HepG2 (cell line): ENCODE results near the gene GJB5. TPM values are rescaled to one million over a fixed set of nuclear protein-coding genes. Genes with fewer than 3 reads are reported as not detected.

ENCODE experiments used
- ATAC-seq: fragments of 200-7000 bp; cut with Tn5 transposase; 3 replicates; pipeline ENCODE4 v1.9.1; 2020; ENCODE audit warnings: mild to moderate bottlenecking, moderate library complexity
- BruUV-seq: library from RNA; stranded (reverse); fragments of 400-500 nt; replicated peaks from 2 replicates; lab custom pipeline; 2021; lab: Mats Ljungman, UMichigan
- CTCF ChIA-PET: fragments of 300-600 bp; formaldehyde crosslinking; extraction: SDS; loops from one replicate; lab custom pipeline; 2021; ENCODE audit warnings: low total read pairs, inconsistent platforms, low intra/inter-chr PET ratio; lab: Yijun Ruan, JAX
- POLR2A ChIA-PET: fragments of 350-600 bp; sonication (Branson Sonifier 250); formaldehyde crosslinking; loops from one replicate; lab custom pipeline; 2020; ENCODE audit warnings: antibody characterized with exemption, inconsistent platforms; lab: Yijun Ruan, JAX
- DNase-seq: peaks from one replicate; pipeline ENCODE4 v3.0.0-alpha.2; 2015; ENCODE audit warnings: low spot score
- FAIRE-seq: peaks from 3 replicates; lab custom pipeline; 2011; peaks lifted over from hg19 to GRCh38; lab: Jason Lieb, UNC
- H2AFZ ChIP-seq: one replicate; pipeline ENCODE4 v1.6.1; 2011; ENCODE audit warnings: low read length, inconsistent platforms
- H3K27ac ChIP-seq: fragments of 300-600 bp; 3 replicates; pipeline ENCODE4 v1.8.0; 2011; ENCODE audit warnings: mixed run types, mild to moderate bottlenecking, mixed read lengths, low read length, inconsistent platforms; ENCODE audit not compliant: insufficient read depth; ENCODE audit errors: extremely low read length
- H3K27me3 ChIP-seq, 2 experiments: fragments of 200-600 bp in 1 of 2; 2 replicates in 1 of 2; 3 replicates in 1 of 2; pipeline versions ENCODE4 v1.6.0 to v1.8.0; 2011; ENCODE audit warnings: low read length in 2 of 2, mild to moderate bottlenecking in 2 of 2, moderate library complexity in 2 of 2, inconsistent platforms in 1 of 2; ENCODE audit not compliant: insufficient read depth in 2 of 2, control insufficient read depth in 1 of 2
- H3K36me3 ChIP-seq, 2 experiments: fragments of 200-600 bp in 1 of 2; replicated peaks in 1 of 2; 2 replicates in 1 of 2; 3 replicates in 1 of 2; pipeline versions ENCODE4 v1.5.1 to v1.8.0; 2011; ENCODE audit warnings: low read length in 2 of 2, inconsistent platforms in 1 of 2; ENCODE audit not compliant: insufficient read depth in 2 of 2, control insufficient read depth in 1 of 2
- H3K4me1 ChIP-seq: 2 replicates; pipeline ENCODE4 v1.5.1; 2012; ENCODE audit warnings: low read length, inconsistent platforms; ENCODE audit not compliant: insufficient read depth
- H3K4me2 ChIP-seq: 2 replicates; pipeline ENCODE4 v1.6.0; 2011; ENCODE audit warnings: low read depth, low read length, inconsistent platforms
- H3K4me3 ChIP-seq, 3 experiments: fragments of 200-600 bp in 1 of 3; sonication (generic), shearing (Covaris generic) in 1 of 3; replicated peaks in 1 of 3; 2 replicates each; pipeline ENCODE4 v1.5.1; 2011 to 2016; ENCODE audit warnings: low read length in 3 of 3, inconsistent platforms in 2 of 3, low read depth in 2 of 3, mild to moderate bottlenecking in 2 of 3, control low read depth in 1 of 3, mixed read lengths in 1 of 3; ENCODE audit not compliant: insufficient read depth in 1 of 3
- H3K79me2 ChIP-seq: one replicate; pipeline ENCODE4 v1.6.1; 2011; ENCODE audit warnings: low read length, inconsistent platforms; ENCODE audit not compliant: insufficient read depth
- H3K9ac ChIP-seq: 2 replicates; pipeline ENCODE4 v1.6.0; 2011; ENCODE audit warnings: mild to moderate bottlenecking, low read depth, low read length, inconsistent platforms; ENCODE audit not compliant: insufficient read depth
- H3K9me3 ChIP-seq: 2 replicates; pipeline ENCODE4 v1.5.1; 2012; ENCODE audit warnings: mild to moderate bottlenecking, low read length
- H4K20me1 ChIP-seq: 2 replicates; pipeline ENCODE4 v1.6.0; 2011; ENCODE audit warnings: inconsistent platforms, mild to moderate bottlenecking, low read length, moderate library complexity; ENCODE audit not compliant: insufficient read depth
- HNRNPL ChIP-seq: fragments of 200-400 bp; formaldehyde crosslinking; IDR thresholded peaks from 2 replicates; pipeline ENCODE4 v1.6.1; 2017; ENCODE audit warnings: mild to moderate bottlenecking, low read depth, low read length
- KAT2B ChIP-seq: fragments of 150-350 bp; IDR thresholded peaks from 2 replicates; pipeline ENCODE4 v1.6.1; 2014; ENCODE audit warnings: low read depth, low read length, borderline replicate concordance
- KDM5B ChIP-seq: sonication (generic); formaldehyde crosslinking; IDR thresholded peaks from 2 replicates; pipeline ENCODE4 v1.4.0; 2020; ENCODE audit warnings: missing genetic modification reagents, mild to moderate bottlenecking, borderline replicate concordance
- PAX8 ChIP-seq: sonication (generic); formaldehyde crosslinking; IDR thresholded peaks from 2 replicates; pipeline ENCODE4 v1.8.0; 2022; ENCODE audit warnings: mild to moderate bottlenecking, missing genetic modification reagents, borderline replicate concordance
- PCBP2 ChIP-seq: fragments of 200-400 bp; formaldehyde crosslinking; optimal IDR thresholded peaks from 2 replicates; pipeline ENCODE3; 2018; ENCODE audit warnings: low read length, low read depth; ENCODE audit not compliant: poor library complexity, severe bottlenecking
- ZNF414 ChIP-seq: sonication (generic); formaldehyde crosslinking; IDR thresholded peaks from 2 replicates; pipeline ENCODE4 v1.5.0; 2020; ENCODE audit warnings: missing genetic modification reagents
- ZSCAN29 ChIP-seq: sonication (generic); formaldehyde crosslinking; conservative IDR thresholded peaks from 2 replicates; pipeline ENCODE4 v1.4.0; 2020; ENCODE audit warnings: mild to moderate bottlenecking, missing genetic modification reagents
- whole genome bisulfite sequencing: methylation state at CpG from one replicate; pipeline ENCODE4 v1.1.6; 2017; ENCODE audit warnings: low lambda C conversion rate; 5-methylcytosine and 5-hydroxymethylcytosine counted together
- in situ Hi-C: cut with HindIII; loops from 2 replicates; pipeline ENCODE4 v1.10.0; 2017; ENCODE audit warnings: low pct_unique_long_range_greater_than_20kb; ENCODE audit not compliant: extremely low pct_ligation_motif_present
- intact Hi-C: fragments of 100-400 bp; cut with micrococcal nuclease; formaldehyde crosslinking; loops from one replicate; pipeline ENCODE4 v1.10.0; 2022; ENCODE audit not compliant: unreplicated experiment
- polyA plus RNA-seq, 8 experiments: library from polyadenylated mRNA; depleted of rRNA in 3 of 8; stranded (reverse) in 7 of 8; unstranded in 1 of 8; fragments of >200 nt; fragmentation: Illumina TruSeq in 4 of 8; extraction: Trizol in 4 of 8; gene quantifications; 2 replicates each; pipeline versions ENCODE4 v1.2.1 to v1.2.3, GENCODE V29; 2011 to 2016; ENCODE audit warnings: low read depth in 4 of 8, missing spikeins in 1 of 8, mixed read lengths in 1 of 8; ENCODE audit not compliant: insufficient read depth in 1 of 8
- total RNA-seq, 5 experiments: library from RNA; depleted of rRNA; stranded (reverse); fragments of >200 nt; fragmentation: Illumina TruSeq; extraction: Trizol; gene quantifications; 2 replicates each; pipeline ENCODE4 v1.2.3, GENCODE V29; 2016; ENCODE audit warnings: low read depth in 1 of 5
- TF ChIP-seq, protein P1 (sequence below): sonication (generic); formaldehyde crosslinking; IDR thresholded peaks from 2 replicates; pipeline ENCODE4 v1.4.0; 2020; ENCODE audit warnings: missing genetic modification reagents, borderline replicate concordance

The GJB5 gene
- total and polyA plus RNA-seq, 2 of the 13 experiments (the other 11 are each of a cell fraction or from before 2014, with no cell fraction given) = not detected

DNA sequence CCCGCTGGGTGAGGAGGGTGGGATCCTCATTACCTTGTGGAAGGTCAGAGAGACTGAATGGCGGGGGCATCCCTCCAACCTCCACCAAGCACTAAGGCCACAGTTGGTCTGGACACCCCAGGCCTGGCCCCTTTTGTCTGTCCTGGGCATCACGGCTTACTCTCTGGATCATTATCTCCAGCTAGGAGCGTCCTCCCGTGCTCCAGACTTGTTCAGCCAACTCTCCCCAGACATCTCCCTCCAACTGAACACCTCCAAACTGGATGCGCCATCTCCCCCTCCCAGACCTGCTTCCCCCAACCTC, 7.3 kb upstream of the GJB5 start:
- no peaks in the 10 kb centered on the region for H3K9me3 ChIP-seq
- no peak for FAIRE-seq
- POLR2A ChIA-PET = no interaction called here
- intact Hi-C loops = no loop called here
- no peak overlapping the region for H2AFZ ChIP-seq
- no peak overlapping the region for H3K9ac ChIP-seq
- DNase-seq = no peak
- WGBS = 0% methylated on average over 5 of the region's 6 CpGs
- no peak overlapping the region for H3K4me2 ChIP-seq
- TF ChIP-seq HNRNPL (no peak), KAT2B (no peak), PAX8 (CRISPR knock-in tag) (no peak), ZNF414 (CRISPR knock-in tag) (no peak), ZSCAN29 (CRISPR knock-in tag) (no peak), PCBP2 (no peak), KDM5B (CRISPR knock-in tag) (no peak)
- TF ChIP-seq, protein P1, sequence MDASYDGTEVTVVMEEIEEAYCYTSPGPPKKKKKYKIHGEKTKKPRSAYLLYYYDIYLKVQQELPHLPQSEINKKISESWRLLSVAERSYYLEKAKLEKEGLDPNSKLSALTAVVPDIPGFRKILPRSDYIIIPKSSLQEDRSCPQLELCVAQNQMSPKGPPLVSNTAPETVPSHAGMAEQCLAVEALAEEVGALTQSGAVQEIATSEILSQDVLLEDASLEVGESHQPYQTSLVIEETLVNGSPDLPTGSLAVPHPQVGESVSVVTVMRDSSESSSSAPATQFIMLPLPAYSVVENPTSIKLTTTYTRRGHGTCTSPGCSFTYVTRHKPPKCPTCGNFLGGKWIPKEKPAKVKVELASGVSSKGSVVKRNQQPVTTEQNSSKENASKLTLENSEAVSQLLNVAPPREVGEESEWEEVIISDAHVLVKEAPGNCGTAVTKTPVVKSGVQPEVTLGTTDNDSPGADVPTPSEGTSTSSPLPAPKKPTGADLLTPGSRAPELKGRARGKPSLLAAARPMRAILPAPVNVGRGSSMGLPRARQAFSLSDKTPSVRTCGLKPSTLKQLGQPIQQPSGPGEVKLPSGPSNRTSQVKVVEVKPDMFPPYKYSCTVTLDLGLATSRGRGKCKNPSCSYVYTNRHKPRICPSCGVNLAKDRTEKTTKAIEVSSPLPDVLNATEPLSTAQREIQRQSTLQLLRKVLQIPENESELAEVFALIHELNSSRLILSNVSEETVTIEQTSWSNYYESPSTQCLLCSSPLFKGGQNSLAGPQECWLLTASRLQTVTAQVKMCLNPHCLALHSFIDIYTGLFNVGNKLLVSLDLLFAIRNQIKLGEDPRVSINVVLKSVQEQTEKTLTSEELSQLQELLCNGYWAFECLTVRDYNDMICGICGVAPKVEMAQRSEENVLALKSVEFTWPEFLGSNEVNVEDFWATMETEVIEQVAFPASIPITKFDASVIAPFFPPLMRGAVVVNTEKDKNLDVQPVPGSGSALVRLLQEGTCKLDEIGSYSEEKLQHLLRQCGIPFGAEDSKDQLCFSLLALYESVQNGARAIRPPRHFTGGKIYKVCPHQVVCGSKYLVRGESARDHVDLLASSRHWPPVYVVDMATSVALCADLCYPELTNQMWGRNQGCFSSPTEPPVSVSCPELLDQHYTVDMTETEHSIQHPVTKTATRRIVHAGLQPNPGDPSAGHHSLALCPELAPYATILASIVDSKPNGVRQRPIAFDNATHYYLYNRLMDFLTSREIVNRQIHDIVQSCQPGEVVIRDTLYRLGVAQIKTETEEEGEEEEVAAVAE (CRISPR knock-in tag) = no peak
- TF ChIP-seq, all 625 proteins: peak for 0
- Histone ChIP-seq H3K27me3 (peaks cover 0 to 4% of the 10 kb centered on the region in 2 experiments; a peak in 2 of 5 replicates), H3K4me3 (no peak overlapping the region), H3K79me2 (no peaks in the 10 kb centered on the region), H3K27ac (no peak overlapping the region), H3K4me1 (0 out of 2 replicates have a peak, but pooled peaks cover under 1% of the 10 kb centered on the region), H3K36me3 (no peaks in the 10 kb centered on the region), H4K20me1 (no peaks in the 10 kb centered on the region)
- in situ Hi-C loops = loop anchor here (10.0 kb wide), 3 partner anchors 203 to 1113 kb away; no protein-coding TSS in a partner anchor
- BruUV-seq = no TSS peak
- ATAC-seq = no peak
- CTCF ChIA-PET = no interaction called here
